Fibroblast of skin of scalp (primary cell): ENCODE measurements around the gene CELSR1.
A peak's percentile ranks its signal among the peaks of the same experiment; 100 is the strongest.
"Not testable (repeated sequence)": the region's sequence is repeated elsewhere in the genome, so short reads cannot be mapped to it uniquely, and the experiment has no call there.

Experiments used
- DNase-seq: peaks from one replicate; pipeline ENCODE4 v3.0.0-alpha.2; 2013

Gene CELSR1

DNA sequence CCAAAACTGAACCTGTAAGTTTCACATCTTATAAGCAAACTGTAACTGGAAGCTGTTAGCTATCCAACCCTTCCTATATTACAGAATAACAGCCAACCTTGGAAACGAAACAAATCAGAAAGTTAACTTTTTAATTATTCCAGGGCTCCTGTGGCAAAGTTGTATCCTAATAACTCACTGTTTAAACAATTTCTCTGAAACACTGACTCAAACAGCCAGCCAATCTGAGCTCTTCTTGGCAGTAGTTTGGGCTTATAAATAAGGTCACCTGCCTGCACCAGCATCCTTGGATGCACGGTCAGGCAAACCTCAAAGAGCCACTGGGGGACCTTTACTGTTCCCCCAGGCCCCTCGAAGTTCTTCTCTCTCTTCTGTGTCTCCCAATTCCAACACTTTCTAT is 5.0 kb downstream of the CELSR1 start:
- no peak for DNase-seq

DNA sequence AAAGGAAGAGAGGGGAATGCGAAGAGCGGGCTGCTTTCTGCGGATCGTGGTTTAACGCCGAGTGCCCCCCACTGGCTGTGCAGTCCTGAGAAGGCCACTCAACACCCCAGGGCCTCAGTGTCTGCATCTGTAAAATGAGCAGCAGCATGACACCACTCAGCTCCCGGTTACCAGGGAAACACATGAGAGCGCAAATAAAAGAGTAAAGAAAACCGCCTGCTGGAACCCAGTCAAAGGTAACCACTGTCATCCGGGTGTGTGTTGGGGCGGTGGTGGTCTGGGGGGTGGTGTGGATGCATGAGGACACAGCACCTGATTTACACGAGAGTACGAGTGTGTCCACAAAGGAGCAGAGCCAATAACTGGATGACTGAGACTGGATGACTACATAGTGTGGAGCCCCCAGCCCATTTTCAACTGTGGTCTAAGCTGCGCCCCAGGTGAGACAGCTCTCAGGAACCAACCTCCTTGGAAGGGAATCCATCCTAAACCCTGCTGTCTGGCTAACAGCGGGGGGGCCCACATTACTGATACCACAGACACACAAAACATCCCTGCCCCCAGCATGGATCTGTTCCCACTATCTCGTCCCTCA is 5.7 kb downstream of the CELSR1 start:
- no peak for DNase-seq

DNA sequence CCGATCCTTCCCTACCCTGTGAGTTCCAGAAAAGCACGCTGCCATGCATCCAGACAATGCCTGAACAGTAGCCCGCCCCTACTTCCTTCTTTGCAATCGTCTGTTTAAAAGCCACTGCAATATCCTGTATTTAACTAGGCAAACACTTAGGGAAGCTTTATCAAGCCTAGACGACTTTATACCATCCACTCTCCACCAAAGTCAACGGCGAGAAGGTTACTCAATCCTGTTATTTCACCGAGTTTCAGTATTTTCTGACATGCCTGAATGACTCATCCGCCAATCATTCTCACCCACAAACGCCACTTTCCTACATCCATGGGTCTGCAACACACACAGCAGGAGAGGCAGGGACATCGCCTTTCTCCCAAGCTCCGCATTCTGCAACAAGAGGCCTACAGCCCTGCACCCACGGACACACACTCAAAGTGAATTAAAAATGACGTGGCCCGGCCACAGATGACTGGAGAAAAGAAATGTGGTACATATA is 9.3 kb downstream of the CELSR1 start:
- peak; percentile 49 for DNase-seq

DNA sequence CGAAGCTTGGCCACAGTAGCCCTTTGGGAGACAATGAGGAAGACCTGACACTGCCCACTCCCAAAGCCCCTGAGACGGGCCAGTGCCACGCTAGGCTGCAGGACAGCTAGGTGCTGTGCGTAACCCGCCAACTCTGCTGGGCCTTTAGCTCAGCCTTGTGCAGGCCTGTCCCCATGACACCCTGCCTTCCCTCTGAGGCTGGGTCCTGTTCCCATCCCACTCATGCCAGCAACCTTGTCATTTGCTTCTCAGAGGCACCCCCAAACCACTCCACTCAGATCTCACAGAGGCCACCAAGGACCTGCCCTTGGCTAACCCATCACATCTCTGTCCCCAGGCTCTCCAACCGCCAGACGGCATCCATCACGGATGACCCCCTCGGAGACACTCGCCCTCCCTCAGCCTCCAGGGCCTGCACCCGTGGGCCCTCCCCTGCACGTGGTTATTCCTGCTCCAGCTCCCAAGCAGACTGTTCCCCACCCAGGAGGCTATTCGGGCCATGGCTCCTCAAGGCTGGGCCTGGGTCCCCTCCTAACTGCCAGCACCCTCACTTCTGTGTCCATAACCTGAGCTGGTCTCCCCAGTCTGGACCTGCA is 11.1 kb downstream of the CELSR1 start:
- DNase-seq: no peak

DNA sequence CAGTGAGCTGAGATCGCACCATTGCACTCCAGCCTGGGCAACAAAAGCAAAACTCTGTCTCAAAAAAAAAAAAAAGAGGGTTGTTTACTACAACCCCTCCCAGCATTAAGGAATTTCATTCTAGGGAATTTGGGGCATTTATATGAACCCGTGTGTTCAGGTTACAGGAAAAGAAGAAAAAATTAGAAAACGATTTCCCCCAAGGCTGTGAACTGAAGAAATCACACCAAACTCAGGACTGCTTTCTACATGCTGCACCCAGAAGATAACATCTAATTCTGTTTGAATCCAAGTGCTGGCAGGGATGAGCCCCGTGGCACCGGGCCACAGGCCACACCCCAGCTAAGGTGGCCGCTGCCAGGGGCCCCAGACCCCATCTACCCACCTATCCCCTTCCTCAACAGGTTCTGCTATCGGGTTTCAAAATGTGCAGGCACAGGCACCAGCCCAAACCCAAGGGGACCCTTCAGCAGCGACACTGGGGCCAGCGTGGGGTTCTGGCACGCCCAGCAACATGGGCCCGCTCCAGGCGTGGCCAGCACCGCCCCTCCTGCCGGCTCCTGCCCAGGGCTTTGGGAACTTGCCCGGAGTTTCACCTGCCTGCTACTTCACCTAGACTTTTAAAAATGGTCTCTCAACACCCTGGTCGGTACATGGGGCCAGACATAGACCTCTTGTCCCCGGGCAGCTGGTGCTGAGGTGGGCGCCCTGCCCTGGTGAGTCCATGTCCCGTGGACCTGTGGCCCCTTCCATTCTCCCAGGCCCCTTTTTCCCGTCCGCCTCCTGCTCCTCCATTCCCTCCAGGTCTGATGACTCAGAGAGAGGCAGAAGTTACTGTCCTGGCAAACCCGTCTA is 11.8 kb downstream of the CELSR1 start:
- DNase-seq: no peak

DNA sequence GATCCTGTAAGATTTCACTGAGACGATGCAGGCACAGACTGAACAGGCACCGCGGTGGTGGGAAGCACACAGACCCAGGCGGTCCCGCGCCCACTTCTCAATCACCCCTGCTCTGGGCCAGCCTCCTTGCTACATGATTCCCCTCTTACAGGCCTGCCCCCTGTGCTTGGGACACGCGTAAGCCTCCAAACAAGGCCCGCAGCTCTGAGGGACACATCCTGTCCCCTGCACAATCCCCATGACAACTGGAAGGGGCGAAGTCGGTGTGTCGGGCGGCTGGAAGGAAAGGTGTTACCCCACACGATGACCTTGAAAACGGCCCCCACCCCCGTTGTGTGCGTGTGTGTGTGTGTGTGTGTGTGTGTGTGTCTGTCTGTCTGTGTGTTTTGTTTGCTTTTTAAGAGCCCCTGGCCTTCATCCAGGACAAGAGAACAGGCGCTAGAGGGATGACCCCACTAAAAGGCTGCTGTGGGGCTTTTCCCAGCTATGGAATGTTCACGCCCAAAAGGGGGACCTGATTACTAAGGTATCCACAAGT is 13.1 kb downstream of the CELSR1 start:
- DNase-seq: no peak

DNA sequence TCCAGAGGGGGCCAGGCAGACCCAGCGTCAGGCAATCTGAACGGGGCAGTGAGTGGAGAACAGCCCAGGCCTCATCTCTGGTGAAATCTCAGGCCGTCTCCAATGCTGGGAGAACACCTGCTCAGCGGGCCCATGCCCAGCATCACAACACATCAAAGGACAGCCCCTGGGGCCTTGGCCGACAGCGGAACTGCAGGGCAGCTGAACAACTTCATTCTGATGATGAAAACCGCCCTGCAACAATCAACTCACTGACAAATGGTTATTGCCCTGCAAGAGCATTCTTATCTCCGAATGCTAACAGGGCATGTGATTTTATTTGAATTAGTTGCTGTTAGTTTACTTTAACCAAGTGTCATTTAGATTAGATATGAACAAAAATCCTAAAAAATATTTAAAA is 14.6 kb downstream of the CELSR1 start:
- DNase-seq: no peak

DNA sequence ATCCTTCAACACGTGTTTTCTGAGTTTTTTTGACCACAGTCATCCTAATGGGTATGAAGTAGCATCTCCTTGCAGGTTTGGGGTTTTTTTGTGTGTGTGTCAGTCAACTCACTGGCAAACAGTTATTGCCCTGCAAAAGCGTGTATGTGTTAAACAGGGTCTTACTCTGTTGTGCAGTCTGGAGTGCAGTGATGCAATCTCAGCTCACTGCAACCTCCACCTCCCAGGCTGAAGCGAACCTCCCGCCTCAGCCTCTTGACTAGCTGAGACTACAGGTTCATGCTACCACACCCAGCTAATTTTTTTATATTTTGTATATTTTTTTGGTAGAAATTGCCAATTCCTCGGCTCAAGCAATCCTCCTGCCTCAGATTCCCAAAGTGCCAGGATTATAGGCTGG is 15.4 kb downstream of the CELSR1 start:
- DNase-seq: no peak

DNA sequence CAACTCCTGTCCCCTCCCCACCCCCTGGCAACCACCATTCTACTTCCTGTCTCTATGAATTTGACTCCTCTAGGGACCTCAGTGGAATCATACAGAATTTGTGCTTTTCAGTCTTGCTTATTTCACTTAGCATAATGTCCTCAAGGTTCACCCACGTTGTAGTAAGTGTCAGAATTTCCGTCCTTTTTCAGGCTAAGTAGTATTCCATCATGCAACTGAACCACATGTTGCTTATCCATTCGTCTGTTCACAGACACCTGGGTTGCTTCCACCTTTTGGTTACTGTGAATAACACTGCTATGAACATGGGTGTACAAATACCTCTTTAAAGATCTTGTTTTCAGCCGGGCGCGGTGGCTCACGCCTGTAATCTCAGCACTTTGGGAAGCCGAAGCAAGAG is 16.5 kb downstream of the CELSR1 start:
- DNase-seq: no peak

DNA sequence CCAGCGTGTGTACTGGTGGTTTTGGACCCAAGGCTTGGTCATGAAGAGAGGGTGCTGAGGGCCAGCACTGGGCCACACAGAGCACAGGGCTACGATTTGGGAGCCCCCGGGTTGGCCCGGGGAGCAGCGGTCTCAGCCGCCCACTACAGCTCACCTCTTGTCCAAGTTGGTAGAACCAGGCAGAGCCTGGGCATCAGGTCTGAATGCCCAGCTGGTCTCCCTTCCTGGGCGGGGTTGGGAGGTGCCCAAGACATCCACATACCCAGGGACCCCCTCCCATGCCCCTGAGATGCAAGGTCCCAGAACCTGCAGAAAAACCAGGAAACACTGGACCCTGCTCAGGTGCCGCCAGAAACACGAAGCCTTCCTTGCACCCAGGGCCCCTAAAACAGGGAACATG is 18.0 kb downstream of the CELSR1 start:
- no peak for DNase-seq

DNA sequence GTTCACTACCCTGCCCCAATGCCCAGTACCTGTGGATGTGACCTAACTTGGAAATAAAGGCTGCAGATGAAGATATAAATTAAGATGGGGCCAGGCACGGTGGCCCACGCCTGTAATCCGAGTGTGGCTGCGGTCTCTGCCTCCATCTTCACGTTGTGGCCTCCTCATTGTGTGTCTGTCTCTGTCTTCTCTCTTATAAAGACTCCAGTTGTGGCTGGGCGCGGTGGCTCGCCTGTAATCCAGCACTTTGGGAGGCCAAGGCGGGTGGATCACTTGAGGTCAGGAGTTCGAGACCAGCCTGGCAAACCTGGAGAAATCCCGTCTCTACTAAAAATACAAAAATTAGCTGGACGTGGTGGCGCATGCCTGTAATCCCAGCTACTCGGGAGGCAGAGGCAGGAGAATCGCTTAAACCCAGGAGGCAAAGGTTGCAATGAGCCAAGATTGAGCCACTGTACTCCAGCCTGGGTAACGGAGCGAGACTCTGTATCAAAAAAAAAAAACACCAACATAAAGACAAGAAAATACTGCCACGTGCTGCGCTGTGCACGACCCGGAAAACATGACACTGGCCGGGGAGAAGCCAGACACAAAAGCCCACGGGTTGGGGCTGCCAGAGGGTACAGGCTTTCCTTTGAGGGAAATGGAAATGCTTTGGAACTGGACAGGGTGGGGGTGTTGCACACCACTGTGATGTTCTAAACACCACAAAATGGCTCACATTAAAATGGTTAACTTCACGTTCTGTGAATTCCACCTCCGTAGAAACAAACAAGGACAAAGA is 18.7 kb downstream of the CELSR1 start:
- DNase-seq: no peak

DNA sequence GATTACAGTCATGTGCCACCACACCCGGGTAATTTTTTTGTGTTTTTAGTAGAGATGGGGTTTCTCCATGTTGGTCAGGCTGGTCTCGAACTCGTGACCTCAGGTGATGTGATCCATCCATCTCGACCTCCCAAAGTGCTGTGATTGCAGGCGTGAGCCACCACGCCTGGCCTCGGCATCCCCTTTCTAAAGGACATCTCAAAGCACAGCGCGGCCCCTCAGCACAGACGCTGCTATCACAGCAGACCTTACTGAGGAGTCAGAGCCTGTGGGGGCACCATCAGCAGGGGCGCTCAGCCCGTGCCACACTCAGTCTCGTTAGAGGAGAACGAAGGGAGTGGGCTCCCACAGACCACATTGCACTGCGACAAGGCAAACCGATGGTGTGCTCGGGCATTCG is 19.4 kb downstream of the CELSR1 start:
- DNase-seq: no peak

DNA sequence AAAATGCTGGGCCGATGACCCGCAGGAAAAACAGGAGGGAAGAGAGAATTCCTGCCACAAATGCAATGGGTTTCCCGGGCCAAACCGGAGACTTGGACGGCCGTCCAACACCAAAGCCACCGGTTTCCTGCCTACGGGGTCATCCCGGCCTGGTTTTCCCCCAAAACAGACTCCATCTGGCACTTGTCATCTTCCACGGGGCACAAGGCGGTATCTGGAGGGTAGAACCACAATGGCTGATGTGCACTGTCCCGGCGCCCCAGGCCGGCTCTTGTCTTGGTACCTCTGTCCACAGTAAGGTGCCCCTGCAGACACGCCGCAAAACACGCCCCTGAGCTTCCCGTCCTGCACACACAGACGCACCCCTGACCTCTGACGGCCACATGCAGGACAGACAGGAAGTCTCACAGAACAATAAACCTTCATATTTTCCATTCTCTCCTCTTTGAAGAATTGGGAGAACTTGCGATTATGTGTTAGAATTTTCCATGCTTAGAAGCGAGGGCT is 20.1 kb downstream of the CELSR1 start:
- no peak for DNase-seq

DNA sequence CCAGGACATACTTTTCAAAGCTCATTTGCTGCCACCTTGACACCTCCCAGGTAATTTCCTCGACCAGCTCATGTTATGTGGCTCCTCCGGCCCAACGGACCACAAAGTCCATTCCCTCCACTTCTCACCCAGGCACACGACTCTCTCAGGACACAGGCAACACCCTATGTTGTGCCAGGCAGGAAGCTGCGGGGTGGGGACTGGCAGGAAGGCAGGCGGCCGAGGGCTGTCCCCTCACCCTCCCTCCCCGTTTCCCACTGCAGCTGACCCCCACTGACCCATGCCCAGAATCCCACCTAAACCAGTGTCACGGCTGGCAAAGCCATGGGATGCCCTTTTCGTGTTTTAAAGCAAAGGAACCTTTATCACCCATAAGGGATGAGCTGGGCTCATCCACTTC is 20.8 kb downstream of the CELSR1 start:
- no peak for DNase-seq

DNA sequence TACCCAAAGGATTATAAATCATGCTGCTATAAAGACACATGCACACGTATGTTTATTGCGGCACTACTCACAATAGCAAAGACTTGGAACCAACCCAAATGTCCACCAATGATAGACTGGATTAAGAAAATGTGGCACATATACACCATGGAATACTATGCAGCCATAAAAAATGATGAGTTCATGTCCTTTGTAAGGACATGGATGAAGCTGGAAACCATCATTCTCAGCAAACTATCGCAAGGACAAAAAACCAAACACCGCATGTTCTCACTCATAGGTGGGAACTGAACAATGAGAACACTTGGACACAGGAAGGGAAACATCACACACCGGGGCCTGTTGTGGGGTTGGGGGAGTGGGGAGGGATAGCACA is 21.3 kb downstream of the CELSR1 start:
- DNase-seq: not testable (repeated sequence)

DNA sequence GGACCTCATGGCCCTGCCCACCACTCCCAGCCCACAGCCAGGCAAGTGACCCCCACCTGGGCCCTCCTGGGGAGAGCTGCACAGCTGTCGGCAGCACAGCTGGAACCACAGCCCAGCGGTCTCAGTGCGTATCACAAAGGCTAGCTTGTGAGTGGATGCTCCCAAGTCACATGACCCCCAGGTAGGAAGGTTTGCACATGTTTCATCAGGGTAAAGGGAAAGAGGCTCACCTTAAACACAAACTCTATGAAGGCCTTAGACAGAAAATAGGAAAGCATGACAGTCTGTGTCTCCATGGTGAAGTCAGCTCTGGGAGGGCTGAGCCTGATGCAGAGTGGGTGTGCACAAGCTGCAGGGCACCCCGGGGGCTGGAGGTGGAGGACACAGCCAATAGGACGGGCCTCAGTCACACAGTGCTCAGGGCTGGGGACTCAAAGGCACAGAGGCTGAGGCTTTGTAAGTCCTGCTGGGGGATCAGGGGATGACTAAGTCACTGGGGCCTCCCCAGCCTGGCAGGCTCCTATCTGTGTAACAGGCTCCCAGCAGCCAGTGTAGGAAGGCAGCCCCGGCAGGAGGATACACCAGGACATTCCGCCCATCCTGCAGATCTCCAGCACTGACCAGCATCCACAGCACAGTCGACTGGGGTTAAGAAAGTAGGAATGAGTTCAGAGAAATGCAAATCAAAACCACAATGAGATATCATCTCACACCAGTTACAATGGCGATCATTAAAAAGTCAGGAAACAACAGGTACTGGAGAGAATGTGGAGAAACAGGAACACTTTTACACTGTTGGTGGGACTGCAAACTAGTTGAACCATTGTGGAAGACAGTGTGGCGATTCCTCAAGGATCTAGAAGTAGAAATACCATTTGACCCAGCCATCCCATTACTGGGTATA is 22.0 kb downstream of the CELSR1 start:
- peak; percentile 29 for DNase-seq

DNA sequence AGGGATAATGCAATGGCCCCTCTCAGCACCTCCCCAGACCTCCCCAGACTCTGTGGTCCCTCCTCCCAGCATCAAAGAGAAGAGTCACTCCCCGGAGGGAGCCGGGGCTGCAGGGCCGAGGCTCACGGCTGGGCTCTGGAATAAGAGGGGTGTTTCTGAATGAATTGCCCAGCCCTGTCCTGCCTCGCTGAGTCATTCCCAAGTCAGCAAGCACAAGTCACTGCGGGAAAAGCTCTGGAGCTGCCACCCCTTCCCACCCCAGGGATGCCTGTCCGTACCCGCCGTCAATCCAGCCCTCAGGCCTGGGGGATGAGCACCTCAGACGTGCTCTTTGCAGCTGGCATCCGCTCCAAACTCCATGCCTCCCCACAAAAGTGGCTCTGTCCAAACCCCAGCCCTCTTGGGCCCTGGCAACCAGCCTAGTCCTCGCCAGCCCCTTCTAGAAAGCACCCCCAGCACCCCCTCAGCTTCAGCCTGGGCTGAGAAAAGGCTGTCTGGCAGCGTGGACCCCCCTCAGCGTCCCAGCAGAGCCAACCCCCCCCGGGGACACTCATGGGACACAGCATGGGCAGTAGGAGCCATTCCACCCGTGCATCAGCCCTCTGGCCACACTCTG is 22.7 kb downstream of the CELSR1 start:
- DNase-seq: peak; percentile 63

DNA sequence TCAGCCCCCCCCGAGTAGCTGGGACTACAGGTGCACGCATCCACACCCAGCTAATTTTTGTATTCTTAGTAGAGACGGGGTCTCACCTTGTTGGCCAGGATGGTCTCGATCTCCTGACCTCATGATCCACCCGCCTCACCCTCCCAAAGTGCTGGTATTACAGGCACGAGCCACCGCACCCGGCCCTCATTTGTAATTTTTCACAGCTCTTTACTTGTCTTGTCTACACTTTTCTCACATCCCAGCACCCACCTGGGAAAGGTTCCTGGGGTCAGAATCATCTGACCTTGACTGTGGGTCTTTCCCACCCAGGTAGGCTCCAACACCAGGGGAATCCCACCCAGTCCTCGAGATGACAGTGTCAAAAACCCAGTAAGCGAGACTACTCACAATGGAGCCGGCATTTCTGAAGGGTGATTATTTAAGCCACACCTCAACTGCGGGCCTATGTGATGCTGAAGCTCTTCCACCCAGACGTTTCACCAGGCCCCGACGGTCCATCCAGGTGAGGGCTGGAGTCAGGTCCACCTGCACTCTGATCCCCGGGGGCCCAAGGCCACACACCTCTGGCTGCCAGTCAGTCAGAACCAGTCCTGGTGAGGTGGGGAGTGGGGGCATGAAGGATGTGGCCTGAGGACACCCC is 23.4 kb downstream of the CELSR1 start:
- DNase-seq: no peak

DNA sequence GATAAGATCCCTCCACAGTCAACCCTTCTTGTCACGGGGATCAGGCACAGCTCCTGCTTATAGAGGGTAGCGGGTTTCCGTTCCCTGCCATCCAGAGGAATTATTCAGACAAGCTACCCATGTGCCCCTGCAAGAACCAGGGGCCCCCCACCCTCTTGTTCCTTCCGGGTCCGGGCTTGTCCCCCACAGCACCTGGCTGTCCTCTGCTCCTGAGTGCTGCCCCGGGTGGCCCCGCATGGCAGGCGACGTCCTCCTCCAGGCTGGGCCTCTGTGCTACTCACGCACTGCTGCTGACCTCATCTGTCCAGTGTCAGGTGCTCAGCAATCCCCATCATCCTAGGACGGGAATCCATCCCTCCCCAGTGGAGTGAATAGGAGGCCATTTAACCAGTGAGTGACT is 24.7 kb downstream of the CELSR1 start:
- no peak for DNase-seq

DNA sequence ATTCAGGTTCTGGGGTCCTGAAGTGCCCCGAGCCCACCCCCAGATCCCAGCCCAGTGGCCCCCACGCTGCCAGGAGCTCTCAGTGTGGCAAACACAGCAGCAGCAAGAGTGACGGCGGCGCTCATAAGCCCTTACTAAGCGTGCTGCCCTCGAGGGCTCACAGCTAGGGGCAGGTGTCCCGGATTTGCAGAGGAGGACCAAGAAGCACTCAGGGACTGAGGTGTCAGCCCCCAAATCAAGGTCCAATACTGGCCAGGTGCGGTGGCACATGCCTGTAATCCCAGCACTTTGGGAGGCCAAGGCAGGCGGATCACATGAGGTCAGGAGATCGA is 25.4 kb downstream of the CELSR1 start:
- no peak for DNase-seq
